Skin of body (tissue), 2 donors: ENCODE results near the gene GREM2. TPM values are rescaled to one million over a fixed set of nuclear protein-coding genes. Genes with fewer than 3 reads are reported as not detected.
A peak's percentile ranks its signal among the peaks of the same experiment; 100 is the strongest.

Experiments used
- DNase-seq: peaks from one replicate; lab custom pipeline; 2025; lab: John Stamatoyannopoulos, UW
- total RNA-seq: library from RNA; depleted of rRNA; stranded (reverse); fragments of >200 nt; gene quantifications from one replicate; pipeline ENCODE4 v1.2.3, GENCODE V29; 2014

The GREM2 gene
- 5.6 TPM for total RNA-seq

GRCh38 chr1:240611619-240612480 lies at the start of gene GREM2:
TSS of gene GREM2 (minus strand) at chr1:240612155. CDS start at chr1:240493475, 118,680 bp downstream.
- peak; percentile 79 for DNase-seq

GRCh38 chr1:240658312-240658960 lies 46.5 kb upstream of the GREM2 start:
- DNase-seq: no peak

GRCh38 chr1:240656531-240656930 lies 44.6 kb upstream of the GREM2 start:
- DNase-seq: no peak

DNA sequence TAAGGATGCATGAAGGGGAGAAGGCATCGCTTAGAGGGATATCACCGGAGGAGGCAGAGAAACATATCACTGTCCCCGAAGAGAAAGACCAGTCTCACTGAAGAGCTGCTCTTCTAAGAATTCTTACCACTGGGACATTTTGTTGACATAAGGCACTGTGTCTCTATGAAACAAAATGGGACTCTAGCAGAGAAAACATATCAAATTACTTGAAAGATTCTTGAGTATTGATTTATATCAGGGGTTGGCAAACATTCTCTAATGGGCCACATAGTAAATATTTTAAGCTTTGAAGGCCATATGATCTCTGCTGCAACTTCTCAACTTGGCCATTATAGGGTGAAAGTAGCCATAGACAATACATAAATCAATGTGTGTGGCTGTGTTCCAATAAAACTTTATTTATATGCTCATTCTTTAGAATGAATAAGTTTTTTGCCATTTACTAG lies 41.0 kb upstream of the GREM2 start:
- DNase-seq: peak; percentile 42

- peak; percentile 73 for DNase-seq
These were observed 40.6 kb upstream of the GREM2 start for GRCh38 chr1:240652549-240652948.

DNA sequence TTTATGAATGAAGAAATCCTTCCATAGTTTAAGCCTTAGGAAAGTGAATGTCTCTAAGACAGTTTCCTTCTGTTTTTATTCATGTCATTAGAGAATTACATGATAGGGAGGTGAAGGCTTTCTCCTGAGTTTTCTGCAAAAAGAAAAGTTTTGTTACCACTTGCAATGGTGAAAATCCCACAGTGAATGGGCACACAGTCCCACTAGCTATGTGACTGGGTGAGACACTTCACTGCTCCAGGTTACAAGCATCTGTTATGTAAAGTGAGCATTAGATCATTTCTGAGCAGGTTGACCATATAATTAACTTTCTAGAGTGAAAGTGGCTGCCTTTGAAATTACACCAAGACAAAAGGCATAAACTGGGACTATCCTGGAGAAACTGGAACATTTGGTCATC lies 38.9 kb upstream of the GREM2 start:
- DNase-seq: no peak

DNA sequence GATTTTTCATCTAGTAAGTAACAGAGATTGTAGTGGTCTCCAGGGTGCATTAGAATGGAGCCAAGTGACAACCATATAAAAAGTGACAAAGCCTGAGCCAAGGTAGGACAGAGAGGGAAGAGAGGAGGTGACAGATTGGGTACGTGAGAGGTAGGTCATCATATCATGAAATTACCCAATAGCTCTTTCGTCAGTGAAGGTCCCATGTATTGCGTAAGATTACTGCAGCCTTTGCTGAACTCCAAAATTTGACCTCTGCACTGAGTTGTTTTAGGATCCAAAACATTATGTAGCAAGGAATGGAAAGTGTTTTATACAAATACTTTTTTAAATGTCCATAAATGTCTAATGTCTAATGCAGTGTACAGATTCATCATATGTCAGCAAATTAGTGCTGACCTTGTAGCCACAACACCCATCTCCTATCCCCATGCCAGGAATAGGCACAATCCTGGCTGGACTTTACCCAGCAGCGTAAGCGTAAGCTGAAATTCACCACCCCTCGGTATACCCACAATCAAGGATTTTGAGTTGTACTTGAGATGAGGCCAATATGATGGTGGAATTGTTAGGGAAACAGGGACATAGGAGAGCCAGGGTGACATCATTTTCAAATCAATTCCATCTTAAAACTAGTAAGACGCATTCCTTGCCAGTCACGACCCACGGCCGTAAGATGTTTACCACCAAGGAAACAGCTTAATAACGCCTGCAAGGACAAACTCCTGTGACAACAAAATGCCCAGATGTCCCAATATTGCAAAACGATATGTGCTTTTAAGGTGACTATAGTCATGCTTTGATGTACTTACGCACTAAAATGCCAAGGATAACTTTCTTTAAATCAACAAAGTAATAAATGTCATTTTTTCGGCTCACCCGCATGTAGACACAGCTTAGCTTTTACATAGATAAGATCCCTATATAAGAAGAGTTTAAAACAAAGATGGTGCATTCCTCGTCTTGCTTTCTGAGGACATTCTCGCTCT lies 38.1 kb upstream of the GREM2 start:
- DNase-seq: no peak

GRCh38 chr1:240646571-240647240 lies 34.8 kb upstream of the GREM2 start:
- peak; percentile 29 for DNase-seq

DNA sequence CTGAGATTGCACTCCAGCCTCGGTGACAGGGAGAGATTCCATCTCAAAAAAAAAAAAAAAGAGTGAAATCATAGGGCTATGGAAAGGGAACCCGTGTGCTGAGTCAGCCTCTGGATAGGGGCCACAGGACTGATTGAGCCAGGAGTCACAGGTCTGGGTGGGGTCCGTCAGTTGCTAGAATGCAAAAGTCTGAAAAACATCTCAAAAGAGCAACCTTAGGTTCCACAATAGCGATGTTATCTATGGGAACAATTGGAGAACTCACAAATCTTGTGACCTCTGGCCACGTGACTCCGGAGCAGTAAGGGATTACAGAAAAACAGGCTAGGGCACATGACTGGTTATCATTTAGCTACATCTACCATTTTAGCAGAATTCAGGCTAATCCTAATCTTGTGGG lies 32.8 kb upstream of the GREM2 start:
- DNase-seq: no peak

GRCh38 chr1:240635466-240636256 lies 23.7 kb upstream of the GREM2 start:
- peak; percentile 62 for DNase-seq

GRCh38 chr1:240630409-240630808 lies 18.5 kb upstream of the GREM2 start:
- DNase-seq: no peak

DNA sequence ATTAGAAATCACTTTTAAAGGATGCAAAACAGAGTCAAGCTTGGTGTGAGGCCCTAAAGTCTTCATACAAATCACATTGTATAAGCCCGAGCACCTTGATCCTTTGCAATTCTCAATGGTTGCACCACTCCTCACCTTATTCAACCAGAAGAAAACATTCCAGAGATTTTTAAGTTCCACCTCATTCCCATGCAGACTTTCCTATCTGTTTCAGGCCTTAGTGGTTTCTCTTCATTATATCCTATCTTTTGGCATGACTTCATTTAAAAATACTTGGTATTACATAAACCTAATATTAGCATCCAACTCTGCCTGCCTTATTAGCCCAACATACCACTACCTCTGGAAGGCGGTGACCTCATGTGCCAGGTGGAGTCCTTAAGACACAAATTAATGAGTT lies 9.3 kb upstream of the GREM2 start:
- DNase-seq: no peak

GRCh38 chr1:240619906-240620621 lies 8.1 kb upstream of the GREM2 start:
- no peak for DNase-seq

GRCh38 chr1:240619357-240619756 lies 7.4 kb upstream of the GREM2 start:
- DNase-seq: no peak

GRCh38 chr1:240618946-240619345 lies 7.0 kb upstream of the GREM2 start:
- DNase-seq: no peak

- DNase-seq: no peak
These were observed 4.1 kb upstream of the GREM2 start for GRCh38 chr1:240616018-240616417.

DNA sequence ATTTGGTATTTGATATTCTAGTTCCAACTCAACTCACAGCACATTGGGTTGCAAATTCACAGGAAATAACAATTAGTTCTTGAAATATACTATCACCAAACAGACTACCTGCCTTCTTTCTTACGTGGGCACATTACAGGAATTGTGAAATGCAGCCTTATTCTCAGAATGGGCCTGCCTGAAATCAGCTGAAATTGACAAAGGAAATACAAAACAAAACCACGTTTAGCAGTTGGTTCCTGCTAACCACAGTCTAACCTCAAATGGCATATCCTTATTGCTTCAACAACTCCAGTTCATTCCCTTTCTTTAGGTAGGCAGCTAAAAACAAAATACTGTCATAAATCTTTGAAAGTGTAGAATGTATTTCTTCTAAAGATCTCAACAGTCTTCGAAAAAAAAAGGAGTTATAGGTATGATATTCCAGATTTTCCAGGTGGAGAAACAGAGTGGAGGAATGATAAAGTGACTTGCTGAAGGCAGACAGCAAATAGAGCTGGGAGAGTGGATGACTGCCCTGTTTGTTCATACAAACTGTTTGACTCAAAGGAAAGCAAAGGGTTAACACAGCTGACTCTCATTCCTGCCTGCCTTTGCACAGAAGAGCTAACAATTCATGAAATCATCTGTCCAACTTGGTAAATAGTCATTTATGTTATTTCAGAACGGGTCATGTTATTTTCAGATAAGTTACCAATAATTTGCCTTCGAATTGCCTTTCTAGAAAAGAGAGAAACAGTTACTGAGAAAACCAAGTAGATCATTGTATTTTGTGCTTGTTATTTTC lies 1.6 kb upstream of the GREM2 start:
- no peak for DNase-seq

DNA sequence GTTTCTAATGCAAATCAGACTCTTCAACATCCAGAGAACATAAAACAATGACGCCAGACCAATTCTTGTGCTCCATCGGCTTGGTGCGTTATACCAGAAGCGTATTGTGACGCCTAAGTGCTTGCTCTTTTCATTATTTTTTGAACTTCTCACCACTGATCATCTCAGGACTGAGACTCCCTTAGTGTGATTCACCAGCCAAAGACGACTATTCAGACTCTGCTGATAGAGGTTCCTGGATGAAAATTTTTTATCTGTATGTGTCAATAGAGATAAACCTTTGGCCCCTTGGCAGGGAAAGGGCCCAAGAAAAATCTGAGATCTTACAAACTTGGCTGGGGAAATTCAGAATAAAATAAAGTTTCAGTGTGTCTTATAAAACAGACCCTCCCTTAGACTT lies 856 bp upstream of the GREM2 start:
- DNase-seq: no peak

- DNase-seq: no peak
These were observed 732 bp downstream of the GREM2 start for GRCh38 chr1:240611228-240611618.
